Measurements from ENCODE around the gene LARP6. TPM values are rescaled to one million over a fixed set of nuclear protein-coding genes. Genes with fewer than 3 reads are reported as not detected.
A peak's percentile ranks its signal among the peaks of the same experiment; 100 is the strongest.
"Not testable (repeated sequence)": the region's sequence is repeated elsewhere in the genome, so short reads cannot be mapped to it uniquely, and the experiment has no call there.

The LARP6 gene
- polyA plus RNA-seq, 4 donors = 2.3 to 7.1 (median 3.0) TPM; not detected in 1

DNA sequence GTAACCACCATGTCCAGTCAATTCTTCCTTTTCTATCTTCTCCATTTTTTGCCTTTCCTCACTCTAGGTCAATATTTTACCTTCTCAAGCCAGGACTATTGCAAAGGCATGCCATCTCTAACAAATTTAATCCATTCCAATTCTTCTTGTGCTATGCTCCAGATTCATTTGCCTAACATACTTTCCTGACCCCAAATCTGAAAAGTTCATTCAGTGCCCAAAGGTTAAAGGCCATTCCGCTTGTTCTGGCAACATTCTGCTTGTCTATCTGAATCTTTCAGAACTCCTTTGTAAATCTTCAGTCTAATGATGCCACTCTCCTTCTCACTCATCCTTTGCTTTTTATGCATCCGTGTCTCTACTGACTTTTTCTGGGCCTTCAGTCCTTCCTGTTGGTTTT lies 22.7 kb upstream of the LARP6 start:
- FAIRE-seq (no peak), DNase-seq (no peak)
- Histone ChIP-seq H3K9me3 (ENCODE audit: control insufficient read depth in 2 of 2, insufficient read depth in 1 of 2, low read depth in 1 of 2, low read length in 1 of 2) (no peaks in the 10 kb centered on the region), H3K4me1 (ENCODE audit: control insufficient read depth in 3 of 3, insufficient read depth in 2 of 3, low read depth in 1 of 3, low read length in 2 of 3) (no peaks in the 10 kb centered on the region), H3K4me3 (ENCODE audit: low read depth in 1 of 3, low read length in 3 of 3) (no peak overlapping the region), H3K27ac (ENCODE audit: low read depth in 1 of 3, low read length in 2 of 3) (no peak overlapping the region), H3K36me3 (ENCODE audit: control insufficient read depth in 3 of 3, insufficient read depth in 2 of 3, low read depth in 1 of 3, low read length in 3 of 3) (no peaks in the 10 kb centered on the region), H3K27me3 (ENCODE audit: control insufficient read depth in 3 of 3, insufficient read depth in 3 of 3, low read length in 3 of 3) (peaks cover 0 to 2% (median 0%) of the 10 kb centered on the region in 3 donors)
- WGBS, 3 donors = 50 to 74% (median 62%) methylated on average over 2 of the region's 2 CpGs

DNA sequence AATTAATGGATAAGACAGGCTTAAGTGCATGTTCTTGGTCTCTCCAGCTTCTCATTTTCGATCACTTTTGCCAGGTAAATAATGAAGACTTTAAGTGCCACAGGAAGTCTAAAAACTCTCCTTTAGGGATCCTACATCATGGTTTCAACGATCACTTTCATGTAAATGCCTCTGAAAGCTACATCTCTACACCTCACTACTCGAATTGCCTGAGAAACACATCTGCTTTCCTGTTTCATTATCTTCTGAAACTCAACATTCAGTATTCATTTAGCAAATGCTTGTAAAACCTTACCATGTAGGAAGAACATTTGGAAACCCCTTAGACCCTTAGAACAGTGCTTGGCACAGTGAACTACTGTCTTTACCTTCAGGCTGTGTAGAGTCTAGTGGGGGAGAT lies 22.1 kb upstream of the LARP6 start:
- FAIRE-seq = no peak
- no peak overlapping the region for H3K27ac ChIP-seq (ENCODE audit: low read depth in 1 of 3, low read length in 2 of 3)

DNA sequence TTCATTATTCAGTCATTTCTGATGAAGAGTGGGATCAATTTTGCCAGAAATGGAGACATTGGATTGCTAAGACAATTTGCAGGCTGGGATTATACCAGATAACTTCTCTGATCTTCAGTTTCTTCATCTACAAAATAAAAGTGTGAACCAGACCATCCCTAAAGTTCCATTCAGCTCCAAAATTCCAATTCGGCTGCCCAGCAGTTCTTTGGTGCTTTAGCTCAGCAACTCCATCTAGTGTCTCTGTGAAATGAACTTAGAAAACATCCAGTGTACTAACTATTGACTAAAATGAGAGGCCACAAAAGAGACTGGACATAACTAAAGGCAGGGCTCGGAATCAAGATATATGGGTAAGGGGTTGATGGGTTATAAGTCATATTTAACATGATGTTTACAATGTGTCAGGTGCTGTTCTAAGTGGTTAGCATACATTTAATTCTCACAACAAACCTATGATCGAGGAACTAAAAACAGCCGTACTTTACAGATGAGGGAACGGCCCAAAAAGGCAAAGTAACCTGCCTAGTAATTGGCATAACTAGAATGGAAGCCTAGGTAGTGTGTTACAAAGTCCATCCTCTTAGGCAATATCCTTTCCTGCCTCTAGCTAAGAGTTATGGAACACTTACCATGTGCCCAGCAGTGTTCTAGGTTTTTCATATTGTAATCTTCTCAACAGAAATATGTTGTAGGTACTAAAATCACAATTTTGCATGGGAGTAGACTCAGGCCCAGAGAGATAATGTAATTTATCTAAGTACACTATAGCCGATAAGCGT lies 21.2 kb upstream of the LARP6 start:
- Histone ChIP-seq H3K9me3 (ENCODE audit: control insufficient read depth in 2 of 2, insufficient read depth in 1 of 2, low read depth in 1 of 2, low read length in 1 of 2) (no peaks in the 10 kb centered on the region), H3K27me3 (ENCODE audit: control insufficient read depth in 3 of 3, insufficient read depth in 3 of 3, low read length in 3 of 3) (peaks cover 0 to 2% (median 0%) of the 10 kb centered on the region in 3 donors), H3K27ac (ENCODE audit: low read depth in 1 of 3, low read length in 2 of 3) (no peak overlapping the region), H3K36me3 (ENCODE audit: control insufficient read depth in 3 of 3, insufficient read depth in 2 of 3, low read depth in 1 of 3, low read length in 3 of 3) (no peaks in the 10 kb centered on the region), H3K4me3 (ENCODE audit: low read depth in 1 of 3, low read length in 3 of 3) (no peak overlapping the region), H3K4me1 (ENCODE audit: control insufficient read depth in 3 of 3, insufficient read depth in 2 of 3, low read depth in 1 of 3, low read length in 2 of 3) (no peaks in the 10 kb centered on the region)
- DNase-seq (no peak), FAIRE-seq (no peak)
- 76 to 79% (median 79%) methylated on average over 7 of the region's 7 CpGs for WGBS, 3 donors

More for the DNA sequence above, 22.1 kb upstream of the LARP6 start:
- 66 to 71% (median 68%) methylated on average over 3 of the region's 3 CpGs for WGBS, 3 donors
- Histone ChIP-seq H3K36me3 (ENCODE audit: control insufficient read depth in 3 of 3, insufficient read depth in 2 of 3, low read depth in 1 of 3, low read length in 3 of 3) (no peaks in the 10 kb centered on the region), H3K4me1 (ENCODE audit: control insufficient read depth in 3 of 3, insufficient read depth in 2 of 3, low read depth in 1 of 3, low read length in 2 of 3) (no peaks in the 10 kb centered on the region), H3K9me3 (ENCODE audit: control insufficient read depth in 2 of 2, insufficient read depth in 1 of 2, low read depth in 1 of 2, low read length in 1 of 2) (no peaks in the 10 kb centered on the region), H3K4me3 (ENCODE audit: low read depth in 1 of 3, low read length in 3 of 3) (no peak overlapping the region), H3K27me3 (ENCODE audit: control insufficient read depth in 3 of 3, insufficient read depth in 3 of 3, low read length in 3 of 3) (peaks cover 0 to 2% (median 0%) of the 10 kb centered on the region in 3 donors)
- no peak for DNase-seq

DNA sequence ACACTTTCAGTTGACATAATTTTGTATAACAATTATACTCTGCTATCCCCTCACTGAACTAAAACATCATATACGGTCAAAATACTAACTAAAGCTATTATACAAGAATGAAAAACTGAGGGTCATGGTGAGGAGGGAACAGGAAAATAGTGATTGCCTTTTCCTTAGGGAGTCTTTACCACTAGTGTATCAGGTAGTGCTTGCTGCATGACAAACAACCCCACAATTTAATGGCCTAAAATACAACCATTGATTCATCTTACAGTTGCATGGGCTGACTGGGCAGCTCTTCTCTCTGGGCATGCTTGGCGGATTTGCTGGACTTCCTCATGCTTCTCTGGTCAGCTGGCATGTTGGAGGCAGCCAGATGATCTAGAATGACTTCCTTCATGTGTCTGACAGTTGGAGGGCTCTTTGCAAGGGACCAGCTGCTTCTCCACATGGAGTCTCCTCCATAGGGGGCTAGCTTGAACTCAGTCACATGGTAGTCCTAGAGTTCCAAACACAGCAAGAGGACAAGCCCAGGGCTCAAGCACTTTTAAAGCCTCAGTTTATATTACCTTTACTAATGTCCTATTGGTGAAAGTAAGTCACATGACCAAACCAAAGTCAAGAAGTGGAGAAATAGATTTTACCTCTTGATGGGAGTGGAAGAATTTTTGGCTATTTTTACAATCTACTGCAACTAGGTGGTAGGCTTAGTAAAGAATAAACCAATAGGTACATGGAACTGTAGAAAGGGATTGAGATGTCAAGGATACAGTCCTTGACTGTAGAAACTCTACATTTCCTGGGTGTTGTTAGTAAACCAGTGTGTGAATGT lies 19.5 kb upstream of the LARP6 start:
- 78 to 92% (median 90%) methylated on average over 2 of the region's 2 CpGs for whole genome bisulfite sequencing, 3 donors
- no peak for FAIRE-seq
- Histone ChIP-seq H3K4me1 (ENCODE audit: control insufficient read depth in 3 of 3, insufficient read depth in 2 of 3, low read depth in 1 of 3, low read length in 2 of 3) (no peaks in the 10 kb centered on the region), H3K36me3 (ENCODE audit: control insufficient read depth in 3 of 3, insufficient read depth in 2 of 3, low read depth in 1 of 3, low read length in 3 of 3) (no peaks in the 10 kb centered on the region), H3K27me3 (ENCODE audit: control insufficient read depth in 3 of 3, insufficient read depth in 3 of 3, low read length in 3 of 3) (peaks cover 0 to 2% (median 0%) of the 10 kb centered on the region in 3 donors), H3K4me3 (ENCODE audit: low read depth in 1 of 3, low read length in 3 of 3) (no peak overlapping the region), H3K27ac (ENCODE audit: low read depth in 1 of 3, low read length in 2 of 3) (no peak overlapping the region), H3K9me3 (ENCODE audit: control insufficient read depth in 2 of 2, insufficient read depth in 1 of 2, low read depth in 1 of 2, low read length in 1 of 2) (no peaks in the 10 kb centered on the region)
- no peak for DNase-seq

DNA sequence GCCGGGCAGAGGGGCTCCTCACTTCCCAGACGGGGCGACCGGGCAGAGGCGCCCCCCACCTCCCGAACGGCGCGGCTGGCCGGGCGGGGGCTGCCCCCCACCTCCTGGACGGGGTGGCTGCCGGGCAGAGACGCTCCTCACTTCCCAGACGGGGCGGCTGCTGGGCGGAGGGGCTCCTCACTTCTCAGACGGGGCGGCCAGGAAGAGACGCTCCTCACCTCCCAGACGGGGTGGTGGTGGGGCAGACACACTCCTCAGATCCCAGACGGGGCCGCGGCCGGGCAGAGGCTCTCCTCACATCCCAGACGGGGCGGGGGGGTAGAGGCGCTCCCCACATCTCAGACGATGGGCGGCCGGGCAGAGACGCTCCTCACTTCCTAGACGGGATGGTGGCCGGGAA lies 17.5 kb upstream of the LARP6 start:
- not testable (repeated sequence) for DNase-seq; H3K27ac ChIP-seq (ENCODE audit: low read depth in 1 of 3, low read length in 2 of 3); H3K27me3 ChIP-seq (ENCODE audit: control insufficient read depth in 3 of 3, insufficient read depth in 3 of 3, low read length in 3 of 3); H3K9me3 ChIP-seq (ENCODE audit: control insufficient read depth in 2 of 2, insufficient read depth in 1 of 2, low read depth in 1 of 2, low read length in 1 of 2); FAIRE-seq; H3K36me3 ChIP-seq (ENCODE audit: control insufficient read depth in 3 of 3, insufficient read depth in 2 of 3, low read depth in 1 of 3, low read length in 3 of 3); H3K4me3 ChIP-seq (ENCODE audit: low read depth in 1 of 3, low read length in 3 of 3); H3K4me1 ChIP-seq (ENCODE audit: control insufficient read depth in 3 of 3, insufficient read depth in 2 of 3, low read depth in 1 of 3, low read length in 2 of 3)
- WGBS, 3 donors = 94 to 97% (median 94%) methylated on average over 31 to 34 of the region's 34 CpGs

DNA sequence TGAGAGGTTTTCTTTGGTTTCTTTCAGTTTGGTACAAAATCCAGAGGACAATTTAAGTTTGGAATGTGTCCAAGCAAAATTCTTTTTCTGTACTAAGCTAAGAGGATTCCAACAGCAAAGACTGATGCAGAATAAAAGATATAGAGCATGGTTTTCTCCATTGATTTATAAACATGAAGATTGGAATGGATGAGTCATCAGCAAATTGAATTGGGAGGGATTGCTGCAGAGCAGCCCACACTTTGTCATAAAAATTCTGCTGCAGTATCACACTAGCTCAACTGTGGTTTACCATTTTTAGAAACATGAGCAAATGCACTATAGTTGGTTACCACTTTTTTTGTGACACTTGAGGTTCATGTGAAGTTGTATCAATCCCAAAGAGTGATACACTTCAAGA lies 16.1 kb upstream of the LARP6 start:
- no peak for DNase-seq

DNA sequence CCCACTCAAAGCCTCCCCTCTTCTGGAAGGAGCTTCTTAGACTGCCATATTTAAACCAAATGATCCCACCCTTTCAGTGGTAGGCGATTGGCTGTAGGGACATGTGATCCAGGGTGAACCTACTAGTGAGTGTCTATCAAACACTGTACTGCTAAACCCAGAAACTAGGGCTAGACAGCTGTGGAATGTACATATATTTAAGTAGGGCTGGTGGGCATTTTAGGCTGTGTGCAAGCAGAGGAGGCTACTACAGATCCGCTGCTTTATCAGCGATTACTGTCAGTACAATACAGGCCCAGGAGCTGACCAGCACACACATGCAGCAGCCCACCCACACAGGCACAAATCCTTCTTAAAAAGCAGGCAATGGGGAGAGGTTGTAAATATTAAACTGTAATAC lies 15.4 kb upstream of the LARP6 start:
- H3K27ac ChIP-seq (ENCODE audit: low read depth in 1 of 3, low read length in 2 of 3) = peak overlapping the region in 1 of 3 donors; percentile 23
- no peak for DNase-seq
- H3K36me3 ChIP-seq (ENCODE audit: control insufficient read depth in 3 of 3, insufficient read depth in 2 of 3, low read depth in 1 of 3, low read length in 3 of 3) = no peaks in the 10 kb centered on the region
- peaks cover 0 to 2% (median 0%) of the 10 kb centered on the region in 3 donors for H3K27me3 ChIP-seq (ENCODE audit: control insufficient read depth in 3 of 3, insufficient read depth in 3 of 3, low read length in 3 of 3)
- H3K4me1 ChIP-seq (ENCODE audit: control insufficient read depth in 3 of 3, insufficient read depth in 2 of 3, low read depth in 1 of 3, low read length in 2 of 3) = no peaks in the 10 kb centered on the region
- H3K9me3 ChIP-seq (ENCODE audit: control insufficient read depth in 2 of 2, insufficient read depth in 1 of 2, low read depth in 1 of 2, low read length in 1 of 2) = no peaks in the 10 kb centered on the region
- no peak overlapping the region for H3K4me3 ChIP-seq (ENCODE audit: low read depth in 1 of 3, low read length in 3 of 3)
- FAIRE-seq = no peak
- WGBS, 3 donors = 80 to 93% (median 88%) methylated on average over 3 of the region's 3 CpGs

More for the DNA sequence above, 16.1 kb upstream of the LARP6 start:
- Histone ChIP-seq H3K4me1 (ENCODE audit: control insufficient read depth in 3 of 3, insufficient read depth in 2 of 3, low read depth in 1 of 3, low read length in 2 of 3) (no peaks in the 10 kb centered on the region), H3K27me3 (ENCODE audit: control insufficient read depth in 3 of 3, insufficient read depth in 3 of 3, low read length in 3 of 3) (peaks cover 0 to 2% (median 0%) of the 10 kb centered on the region in 3 donors), H3K4me3 (ENCODE audit: low read depth in 1 of 3, low read length in 3 of 3) (no peak overlapping the region), H3K27ac (ENCODE audit: low read depth in 1 of 3, low read length in 2 of 3) (no peak overlapping the region), H3K9me3 (ENCODE audit: control insufficient read depth in 2 of 2, insufficient read depth in 1 of 2, low read depth in 1 of 2, low read length in 1 of 2) (no peaks in the 10 kb centered on the region), H3K36me3 (ENCODE audit: control insufficient read depth in 3 of 3, insufficient read depth in 2 of 3, low read depth in 1 of 3, low read length in 3 of 3) (no peaks in the 10 kb centered on the region)
- no peak for FAIRE-seq

DNA sequence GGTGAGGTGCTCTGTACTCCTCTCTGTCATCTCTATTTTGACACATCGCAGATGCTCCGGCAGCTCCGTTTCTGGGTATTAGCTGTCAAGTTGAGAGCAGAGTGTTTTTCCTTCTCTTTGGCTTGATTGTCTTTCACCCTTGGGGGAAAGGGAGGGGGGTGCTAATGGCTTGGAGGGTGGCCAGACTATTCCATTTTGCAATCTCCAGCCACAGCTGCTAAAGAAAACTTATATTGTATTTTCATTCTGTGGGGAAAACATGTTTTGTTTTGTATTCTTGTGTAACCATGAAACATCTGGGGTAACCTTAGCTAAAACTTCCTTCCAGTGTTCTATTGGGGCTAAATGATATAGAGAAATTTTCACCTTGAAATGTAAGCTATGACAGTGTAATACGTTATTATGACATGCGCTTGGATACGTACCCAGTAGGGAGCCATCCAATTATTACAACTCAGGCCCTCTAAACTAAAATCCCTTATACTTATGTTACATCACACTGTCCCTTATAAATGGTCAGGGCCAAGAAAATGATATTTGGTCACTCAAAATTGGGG lies 14.0 kb upstream of the LARP6 start:
- Histone ChIP-seq H3K4me3 (ENCODE audit: low read depth in 1 of 3, low read length in 3 of 3) (no peak overlapping the region), H3K36me3 (ENCODE audit: control insufficient read depth in 3 of 3, insufficient read depth in 2 of 3, low read depth in 1 of 3, low read length in 3 of 3) (no peaks in the 10 kb centered on the region), H3K27me3 (ENCODE audit: control insufficient read depth in 3 of 3, insufficient read depth in 3 of 3, low read length in 3 of 3) (no peaks in the 10 kb centered on the region), H3K9me3 (ENCODE audit: control insufficient read depth in 2 of 2, insufficient read depth in 1 of 2, low read depth in 1 of 2, low read length in 1 of 2) (no peaks in the 10 kb centered on the region), H3K4me1 (ENCODE audit: control insufficient read depth in 3 of 3, insufficient read depth in 2 of 3, low read depth in 1 of 3, low read length in 2 of 3) (no peaks in the 10 kb centered on the region), H3K27ac (ENCODE audit: low read depth in 1 of 3, low read length in 2 of 3) (no peak overlapping the region)
- FAIRE-seq = no peak
- DNase-seq = no peak
- WGBS, 3 donors = 68 to 92% (median 87%) methylated on average over 6 of the region's 6 CpGs

Data from small intestine (tissue), 7 donors.